Omental fat pad (tissue), 4 donors: ENCODE data around the gene PRUNE2. TPM values are rescaled to one million over a fixed set of nuclear protein-coding genes. Genes with fewer than 3 reads are reported as not detected.
A peak's percentile ranks its signal among the peaks of the same experiment; 100 is the strongest.
"Not testable (repeated sequence)": the region's sequence is repeated elsewhere in the genome, so short reads cannot be mapped to it uniquely, and the experiment has no call there.

ENCODE experiments used
- ATAC-seq: fragments of 150-250 bp; one replicate; pipeline ENCODE4 v1.9.1; 2016; ENCODE audit warnings: mild to moderate bottlenecking, moderate library complexity; ENCODE audit not compliant: low FRiP score
- DNase-seq: peaks from one replicate; pipeline ENCODE4 v3.0.0-alpha.2; 2019; ENCODE audit warnings: low spot score
- total RNA-seq, 4 donors: library from RNA; depleted of rRNA; stranded (reverse); fragments of >200 nt; gene quantifications; one replicate each; pipeline ENCODE4 v1.1.0, GENCODE V29; 2016
- TF ChIP-seq, protein P1 (sequence below), 3 donors: fragments of 450-650 bp; IDR thresholded peaks; one replicate each; pipeline ENCODE4 v1.5.1; 2016 to 2017; ENCODE audit warnings: antibody characterized with exemption in 3 of 3, mild to moderate bottlenecking in 3 of 3, moderate library complexity in 2 of 3

PRUNE2 gene
- total RNA-seq, 4 donors from 2014 or later, result 3.1 to 13.4 (median 12.0) TPM

- DNase-seq (no peak), ATAC-seq (no peak)
- TF ChIP-seq, protein P1, sequence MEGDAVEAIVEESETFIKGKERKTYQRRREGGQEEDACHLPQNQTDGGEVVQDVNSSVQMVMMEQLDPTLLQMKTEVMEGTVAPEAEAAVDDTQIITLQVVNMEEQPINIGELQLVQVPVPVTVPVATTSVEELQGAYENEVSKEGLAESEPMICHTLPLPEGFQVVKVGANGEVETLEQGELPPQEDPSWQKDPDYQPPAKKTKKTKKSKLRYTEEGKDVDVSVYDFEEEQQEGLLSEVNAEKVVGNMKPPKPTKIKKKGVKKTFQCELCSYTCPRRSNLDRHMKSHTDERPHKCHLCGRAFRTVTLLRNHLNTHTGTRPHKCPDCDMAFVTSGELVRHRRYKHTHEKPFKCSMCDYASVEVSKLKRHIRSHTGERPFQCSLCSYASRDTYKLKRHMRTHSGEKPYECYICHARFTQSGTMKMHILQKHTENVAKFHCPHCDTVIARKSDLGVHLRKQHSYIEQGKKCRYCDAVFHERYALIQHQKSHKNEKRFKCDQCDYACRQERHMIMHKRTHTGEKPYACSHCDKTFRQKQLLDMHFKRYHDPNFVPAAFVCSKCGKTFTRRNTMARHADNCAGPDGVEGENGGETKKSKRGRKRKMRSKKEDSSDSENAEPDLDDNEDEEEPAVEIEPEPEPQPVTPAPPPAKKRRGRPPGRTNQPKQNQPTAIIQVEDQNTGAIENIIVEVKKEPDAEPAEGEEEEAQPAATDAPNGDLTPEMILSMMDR (IDR thresholded peaks at IDR 0.05), result no peak
These were observed 221.7 kb downstream of the PRUNE2 start for GRCh38 chr9:76684213-76684612.

DNA sequence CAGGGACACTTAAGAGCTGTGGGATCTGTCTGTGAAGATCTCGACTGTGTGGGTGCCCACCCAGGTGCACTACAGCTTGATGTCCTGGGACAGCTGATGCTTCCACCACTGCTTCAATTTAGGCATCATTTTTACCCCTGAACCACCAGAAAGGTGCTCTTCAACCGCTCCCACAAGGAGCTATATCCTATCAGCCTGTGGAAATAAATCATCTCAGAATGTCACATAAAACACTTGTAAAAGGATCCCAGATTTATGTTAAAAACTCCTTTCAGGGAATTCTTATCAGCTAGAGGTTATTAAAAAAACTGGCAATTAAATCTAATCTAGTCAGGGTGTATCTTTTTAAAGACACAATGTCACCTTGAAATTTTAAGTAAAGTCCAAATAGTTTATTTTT, 224.4 kb downstream of the PRUNE2 start:
- no peak for ATAC-seq
- no peak for DNase-seq
- TF ChIP-seq, protein P1 (IDR thresholded peaks at IDR 0.05), result no peak

- TF ChIP-seq, protein P1 (IDR thresholded peaks at IDR 0.05), result no peak
- ATAC-seq (no peak), DNase-seq (no peak)
These were observed 225.0 kb downstream of the PRUNE2 start for GRCh38 chr9:76680716-76681425.

- TF ChIP-seq, protein P1 (IDR thresholded peaks at IDR 0.05), result no peak
- DNase-seq (no peak), ATAC-seq (peak; percentile 28)
These were observed 228.3 kb downstream of the PRUNE2 start for GRCh38 chr9:76677481-76678055.

DNA sequence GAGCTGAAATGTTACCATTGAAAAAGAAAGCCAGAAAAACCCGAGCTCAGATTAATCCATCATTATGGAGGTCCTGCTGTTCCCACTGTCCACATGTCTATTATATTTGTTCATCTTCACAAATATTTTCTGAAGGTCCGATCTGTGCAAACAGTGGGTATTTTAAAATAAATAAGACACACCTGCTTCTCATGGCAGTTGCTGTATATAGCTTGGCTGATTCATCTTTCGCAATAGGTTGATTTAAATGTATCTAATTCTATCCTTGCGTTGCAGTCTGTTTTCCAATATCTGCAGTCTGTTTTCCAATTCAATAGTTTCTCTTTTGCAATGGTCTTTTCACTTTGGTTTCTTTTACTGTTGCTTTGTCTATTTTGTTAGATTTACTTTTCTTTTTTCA, 229.1 kb downstream of the PRUNE2 start:
- no peak for DNase-seq
- TF ChIP-seq, protein P1 (IDR thresholded peaks at IDR 0.05), result no peak
- no peak for ATAC-seq

DNA sequence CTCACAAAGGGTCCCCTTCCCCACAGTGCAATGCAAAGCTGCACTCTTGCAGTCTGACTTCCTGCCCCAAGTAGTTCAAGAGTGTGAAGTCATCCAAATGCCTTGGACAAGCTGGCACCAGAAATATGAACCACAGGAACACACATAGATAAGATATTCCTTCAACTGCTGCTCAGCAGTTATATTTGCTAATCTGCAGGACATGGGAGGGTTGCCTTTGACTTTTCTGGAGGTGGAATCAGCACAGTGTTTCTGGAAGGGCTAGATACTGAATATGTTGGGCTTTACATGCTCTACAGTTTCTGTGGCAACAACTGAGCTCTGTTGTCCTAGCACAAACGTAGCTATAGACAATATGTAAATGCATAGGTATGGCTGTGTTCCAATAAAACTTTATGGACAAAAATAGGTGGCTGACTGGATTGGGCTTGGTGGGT, 238.4 kb downstream of the PRUNE2 start:
- TF ChIP-seq, protein P1 (IDR thresholded peaks at IDR 0.05), result no peak
- DNase-seq (no peak), ATAC-seq (peak; percentile 54)

DNA sequence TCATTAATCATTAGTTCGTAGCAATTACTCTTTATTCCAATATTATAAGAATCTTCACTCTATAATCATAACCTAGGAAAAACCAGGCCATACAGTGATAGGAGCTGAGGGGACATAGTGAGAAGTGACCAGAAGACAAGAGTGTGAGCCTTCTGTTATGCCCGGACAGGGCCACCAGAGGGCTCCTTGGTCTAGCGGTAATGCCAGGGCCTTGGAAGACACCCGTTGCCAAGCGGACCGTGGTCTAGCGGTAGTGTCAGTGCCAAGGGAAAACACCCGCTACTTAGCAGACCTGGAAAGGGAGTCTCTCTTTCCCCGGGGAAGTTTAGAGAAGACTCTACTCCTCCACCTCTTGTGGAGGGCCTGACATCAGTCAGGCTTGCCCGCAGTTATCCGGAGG, 239.9 kb downstream of the PRUNE2 start:
- DNase-seq, ATAC-seq: not testable (repeated sequence)
